Lower leg skin (tissue), 4 donors: ENCODE data around the gene SAMD10. TPM values are rescaled to one million over a fixed set of nuclear protein-coding genes. Genes with fewer than 3 reads are reported as not detected.
"Not testable (repeated sequence)": the region's sequence is repeated elsewhere in the genome, so short reads cannot be mapped to it uniquely, and the experiment has no call there.

Source experiments
- DNase-seq, 2 donors: peaks; one replicate each; pipeline ENCODE4 v3.0.0-alpha.2; 2019; ENCODE audit warnings: low spot score in 2 of 2
- H3K4me3 ChIP-seq: fragments of 200-600 bp; sonication (generic); 2 replicates; pipeline ENCODE4 v1.5.1; 2017; ENCODE audit warnings: mild to moderate bottlenecking, low read depth; ENCODE audit not compliant: poor library complexity, severe bottlenecking
- CTCF ChIP-seq, 3 donors: fragments of 450-650 bp; IDR thresholded peaks; one replicate each; pipeline ENCODE4 v1.5.1; 2016; ENCODE audit warnings: antibody characterized with exemption in 3 of 3, mild to moderate bottlenecking in 3 of 3, moderate library complexity in 2 of 3
- POLR2A ChIP-seq, 2 donors: fragments of 450-650 bp; IDR thresholded peaks; one replicate each; pipeline ENCODE4 v1.6.1; 2016 to 2017; ENCODE audit warnings: antibody characterized with exemption in 2 of 2, mild to moderate bottlenecking in 1 of 2, moderate library complexity in 1 of 2
- WGBS, 2 donors: methylation state at CpG; one replicate each; pipeline ENCODE4 v1.1.5; 2018; 5-methylcytosine and 5-hydroxymethylcytosine counted together
- intact Hi-C: fragments of 100-400 bp; cut with DNase I; formaldehyde crosslinking; loops from one replicate; pipeline ENCODE4 v1.15.0; 2023; ENCODE audit warnings: low total_unique reads
- total RNA-seq, 4 donors: library from RNA; depleted of rRNA; stranded (reverse); fragments of >200 nt; gene quantifications; one replicate each; pipeline ENCODE4 v1.1.0, GENCODE V29; 2016

SAMD10 gene
- total RNA-seq, 4 donors from 2014 or later = 8.1 to 11.3 (median 10.6) TPM

GRCh38 chr20:63932606-63933160, 46.8 kb downstream of the SAMD10 start:
- intact Hi-C loops = no loop called here
- 92% methylated on average over 16 to 17 of the region's 17 CpGs for whole genome bisulfite sequencing, 2 donors
- no peak for DNase-seq
- no peak for TF ChIP-seq CTCF (IDR thresholded peaks at IDR 0.05)
- no peak for TF ChIP-seq POLR2A (IDR thresholded peaks at IDR 0.05)
- H3K4me3 ChIP-seq = no peak overlapping the region

DNA sequence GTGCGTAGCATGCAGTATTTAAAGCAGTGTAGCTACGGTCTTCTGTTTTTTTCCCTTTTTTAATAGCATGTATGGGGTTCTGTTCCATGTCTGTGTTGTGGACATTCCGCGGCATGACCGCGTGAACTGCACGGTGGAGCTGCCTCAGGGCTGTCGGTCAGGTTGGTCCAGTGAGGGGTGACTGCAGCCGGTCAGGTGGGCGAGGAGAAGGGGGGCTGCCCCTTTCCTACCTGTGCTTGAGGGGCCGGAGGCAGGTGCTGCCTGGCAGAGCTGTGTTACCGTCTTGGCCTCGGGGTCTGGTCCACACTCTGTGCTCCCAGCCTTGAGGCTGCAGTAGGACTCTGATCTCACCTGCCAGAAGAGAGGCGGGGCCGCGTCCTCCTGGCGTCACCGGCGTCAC, 47.7 kb downstream of the SAMD10 start:
- H3K4me3 ChIP-seq = no peak overlapping the region
- intact Hi-C loops = no loop called here
- WGBS, 2 donors = 93 to 94% methylated on average over 18 to 19 of the region's 19 CpGs
- no peak for DNase-seq
- no peak for TF ChIP-seq CTCF (IDR thresholded peaks at IDR 0.05)
- no peak for TF ChIP-seq POLR2A (IDR thresholded peaks at IDR 0.05)

DNA sequence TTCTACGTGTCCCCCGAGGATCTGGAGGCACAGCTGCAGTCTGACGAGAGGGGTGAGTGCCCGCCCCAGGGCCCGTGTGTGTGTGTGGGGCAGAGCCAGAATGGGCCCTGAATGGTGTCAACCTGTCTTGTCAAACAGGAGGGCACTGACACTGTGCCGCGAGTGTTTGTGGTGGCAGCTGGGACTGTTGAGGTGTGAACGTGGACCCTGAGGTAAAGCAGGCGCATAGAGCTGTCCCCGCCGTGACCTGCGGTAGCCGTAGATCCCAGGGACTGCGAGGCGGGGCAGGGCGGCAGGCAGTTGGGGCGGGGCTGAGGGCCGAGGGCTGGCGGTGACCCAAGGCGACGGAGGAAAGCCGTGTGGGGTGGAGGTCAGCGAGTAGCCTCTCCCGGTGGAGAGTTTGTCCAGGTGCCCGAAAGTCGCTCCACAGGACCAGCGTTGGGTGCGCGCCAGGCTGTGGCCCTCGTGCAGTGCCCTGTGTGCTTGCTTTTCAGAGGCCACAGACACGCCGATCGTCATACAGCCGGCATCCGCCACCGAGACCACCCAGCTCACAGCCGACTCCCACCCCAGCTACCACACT, 48.4 kb downstream of the SAMD10 start:
- WGBS, 2 donors = 90 to 92% methylated on average over 37 of the region's 37 CpGs
- no peak for DNase-seq
- TF ChIP-seq POLR2A (IDR thresholded peaks at IDR 0.05) (no peak), CTCF (IDR thresholded peaks at IDR 0.05) (no peak)
- intact Hi-C loops = no loop called here
- H3K4me3 ChIP-seq = no peak overlapping the region

DNA sequence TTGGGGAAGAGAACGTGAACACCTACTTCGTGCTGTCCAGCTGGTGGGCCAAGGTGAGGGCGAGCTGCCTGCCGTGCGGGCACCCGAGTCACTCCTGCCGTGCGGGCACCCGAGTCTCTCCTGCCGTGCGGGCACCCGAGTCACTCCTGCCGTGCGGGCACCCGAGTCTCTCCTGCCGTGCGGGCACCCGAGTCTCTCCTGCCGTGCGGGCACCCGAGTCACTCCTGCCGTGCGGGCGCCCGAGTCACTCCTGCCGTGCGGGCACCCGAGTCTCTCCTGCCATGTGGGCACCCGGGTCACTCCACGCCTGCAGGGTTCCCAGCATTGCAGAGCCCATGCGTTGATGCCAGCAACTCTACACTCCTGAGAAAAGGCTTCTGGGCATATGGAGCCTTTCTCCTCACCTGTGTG, 50.0 kb downstream of the SAMD10 start:
- WGBS, 2 donors = 94 to 97% methylated on average over 29 to 31 of the region's 31 CpGs
- intact Hi-C loops, DNase-seq, H3K4me3 ChIP-seq: not testable (repeated sequence)

DNA sequence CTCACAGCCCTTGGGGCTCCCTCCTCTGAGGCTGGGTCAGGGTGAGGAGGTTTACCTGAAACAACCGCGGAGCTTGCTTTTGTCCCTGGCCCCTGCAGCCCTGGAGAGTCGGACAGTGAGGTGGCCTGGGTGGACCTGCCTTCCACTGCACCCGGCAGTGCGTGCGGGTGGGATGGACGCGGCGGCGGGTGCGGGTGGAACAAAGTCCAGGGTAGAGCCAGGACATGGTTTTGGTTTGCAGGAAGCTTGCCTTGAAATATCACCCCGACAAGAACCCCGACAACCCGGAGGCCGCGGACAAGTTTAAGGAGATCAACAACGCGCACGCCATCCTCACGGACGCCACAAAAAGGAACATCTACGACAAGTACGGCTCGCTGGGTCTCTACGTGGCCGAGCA, 50.4 kb downstream of the SAMD10 start:
- no peak overlapping the region for H3K4me3 ChIP-seq
- TF ChIP-seq POLR2A (IDR thresholded peaks at IDR 0.05) (no peak), CTCF (IDR thresholded peaks at IDR 0.05) (no peak)
- no peak for DNase-seq
- WGBS, 2 donors = 97% methylated on average over 26 of the region's 26 CpGs
- intact Hi-C loops = no loop called here

- intact Hi-C loops = no loop called here
- 73 to 80% methylated on average over 8 of the region's 8 CpGs for WGBS, 2 donors
- TF ChIP-seq CTCF (IDR thresholded peaks at IDR 0.05) = no peak
- no peak for TF ChIP-seq POLR2A (IDR thresholded peaks at IDR 0.05)
- no peak overlapping the region for H3K4me3 ChIP-seq
- no peak for DNase-seq
These were observed 53.1 kb downstream of the SAMD10 start for GRCh38 chr20:63926298-63926697.
